CD4-positive, alpha-beta memory T cell (primary cell): ENCODE measurements around the gene CARD9. TPM values are rescaled to one million over a fixed set of nuclear protein-coding genes. Genes with fewer than 3 reads are reported as not detected.
"Not testable (repeated sequence)": the region's sequence is repeated elsewhere in the genome, so short reads cannot be mapped to it uniquely, and the experiment has no call there.

Experiments
- CTCF ChIA-PET: fragments of 350-600 bp; sonication (Branson Sonifier 250); formaldehyde crosslinking; loops from one replicate; lab custom pipeline; 2021; ENCODE audit warnings: inconsistent platforms; ENCODE audit not compliant: partially characterized antibody; lab: Charles Lee
- POLR2A ChIA-PET: fragments of 350-600 bp; sonication (Branson Sonifier 250); formaldehyde crosslinking; loops from one replicate; lab custom pipeline; 2021; ENCODE audit not compliant: partially characterized antibody; lab: Charles Lee
- DNase-seq, 5 donors: peaks; one replicate each; pipeline versions ENCODE4 v3.0.0 to v3.0.0-alpha.2; 2020 to 2022; ENCODE audit warnings: mixed read lengths in 1 of 5
- H3K27ac ChIP-seq: one replicate; pipeline ENCODE4 v1.7.0; 2013; ENCODE audit warnings: low read depth, low read length
- H3K27me3 ChIP-seq: 2 replicates; pipeline ENCODE4 v1.7.0; 2013; ENCODE audit warnings: mild to moderate bottlenecking, low read length, moderate library complexity; ENCODE audit not compliant: insufficient read depth
- H3K36me3 ChIP-seq: 2 replicates; pipeline ENCODE4 v1.7.0; 2013; ENCODE audit warnings: mild to moderate bottlenecking, low read length, moderate library complexity; ENCODE audit not compliant: insufficient read depth
- H3K4me1 ChIP-seq: 2 replicates; pipeline ENCODE4 v1.7.0; 2013; ENCODE audit warnings: mild to moderate bottlenecking, low read length, moderate library complexity; ENCODE audit not compliant: insufficient read depth
- H3K4me3 ChIP-seq, 2 donors: one replicate each; pipeline ENCODE4 v1.7.0; 2013; ENCODE audit warnings: low read length in 2 of 2, mild to moderate bottlenecking in 1 of 2
- H3K9me3 ChIP-seq, 2 donors: one replicate each; pipeline ENCODE4 v1.7.0; 2013; ENCODE audit warnings: low read length in 2 of 2, control low read depth in 1 of 2; ENCODE audit not compliant: control insufficient read depth in 1 of 2
- H3K27ac Mint-ChIP-seq, 7 donors: one replicate each; pipeline ENCODE4 v1.8.0; 2020 to 2021; ENCODE audit warnings: mixed read lengths in 7 of 7, mild to moderate bottlenecking in 6 of 7, inconsistent platforms in 3 of 7, moderate library complexity in 3 of 7
- H3K27me3 Mint-ChIP-seq, 2 donors: one replicate each; pipeline ENCODE4 v1.8.0; 2020 to 2021; ENCODE audit warnings: mixed read lengths in 2 of 2
- H3K36me3 Mint-ChIP-seq, 2 donors: one replicate each; pipeline ENCODE4 v1.8.0; 2020 to 2021; ENCODE audit warnings: mixed read lengths in 2 of 2, inconsistent platforms in 1 of 2, mild to moderate bottlenecking in 1 of 2
- H3K4me1 Mint-ChIP-seq, 4 donors: one replicate each; pipeline ENCODE4 v1.8.0; 2020 to 2021; ENCODE audit warnings: mixed read lengths in 4 of 4, mild to moderate bottlenecking in 1 of 4
- H3K4me3 Mint-ChIP-seq, 8 donors: one replicate each; pipeline ENCODE4 v1.8.0; 2020 to 2021; ENCODE audit warnings: mixed read lengths in 8 of 8, mild to moderate bottlenecking in 7 of 8, moderate library complexity in 6 of 8, inconsistent platforms in 3 of 8
- H3K9me3 Mint-ChIP-seq, 8 donors: one replicate each; pipeline ENCODE4 v1.8.0; 2020 to 2021; ENCODE audit warnings: mixed read lengths in 8 of 8, mild to moderate bottlenecking in 5 of 8, inconsistent platforms in 3 of 8, moderate library complexity in 1 of 8
- intact Hi-C: fragments of 100-400 bp; cut with micrococcal nuclease; formaldehyde crosslinking; loops from one replicate; pipeline ENCODE4 v1.15.1; 2023
- polyA plus RNA-seq, 2 donors: library from polyadenylated mRNA; unstranded; fragments of 300-500 nt; fragmentation: Illumina TruSeq; gene quantifications; one replicate each; pipeline ENCODE4 v1.2.3, GENCODE V29; 2021
- total RNA-seq, 2 experiments: library from RNA; stranded (reverse); gene quantifications; one replicate each; pipeline ENCODE4 v1.2.3, GENCODE V29; 2021

Gene CARD9
- total and polyA plus RNA-seq, 4 experiments from 2014 or later, result 0.41 to 1.2 (median 0.70) TPM; not detected in 1

DNA sequence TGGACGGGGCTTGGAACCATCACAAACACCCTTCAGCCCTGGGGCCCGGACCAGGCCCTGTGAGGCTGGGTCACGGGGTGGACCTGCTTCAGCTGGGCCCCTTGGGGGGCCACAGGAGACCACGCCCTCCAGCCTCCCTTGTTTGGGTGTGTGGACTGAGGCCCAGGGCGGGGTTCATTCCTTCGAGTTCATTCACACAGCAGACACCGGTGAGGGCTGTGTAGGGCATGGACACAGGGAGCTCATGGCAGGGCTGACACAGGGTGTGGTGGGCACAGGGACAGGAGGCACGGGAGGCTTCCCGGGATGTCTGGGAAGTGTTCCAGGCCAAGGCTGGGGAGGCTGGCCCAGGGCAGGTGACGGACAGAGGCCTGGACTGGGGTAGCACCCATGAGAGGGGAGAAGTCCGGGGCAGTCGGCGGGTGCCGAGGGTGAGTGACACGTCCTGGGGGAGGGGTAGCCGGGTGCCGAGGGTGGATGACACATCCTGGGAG, 18.8 kb downstream of the CARD9 start:
- ChIA-PET POLR2A (interaction anchor here (1.4 kb wide), 1 partner anchor 8 kb away, joined by 6 read pairs; no protein-coding TSS in a partner anchor), CTCF (no interaction called here)

DNA sequence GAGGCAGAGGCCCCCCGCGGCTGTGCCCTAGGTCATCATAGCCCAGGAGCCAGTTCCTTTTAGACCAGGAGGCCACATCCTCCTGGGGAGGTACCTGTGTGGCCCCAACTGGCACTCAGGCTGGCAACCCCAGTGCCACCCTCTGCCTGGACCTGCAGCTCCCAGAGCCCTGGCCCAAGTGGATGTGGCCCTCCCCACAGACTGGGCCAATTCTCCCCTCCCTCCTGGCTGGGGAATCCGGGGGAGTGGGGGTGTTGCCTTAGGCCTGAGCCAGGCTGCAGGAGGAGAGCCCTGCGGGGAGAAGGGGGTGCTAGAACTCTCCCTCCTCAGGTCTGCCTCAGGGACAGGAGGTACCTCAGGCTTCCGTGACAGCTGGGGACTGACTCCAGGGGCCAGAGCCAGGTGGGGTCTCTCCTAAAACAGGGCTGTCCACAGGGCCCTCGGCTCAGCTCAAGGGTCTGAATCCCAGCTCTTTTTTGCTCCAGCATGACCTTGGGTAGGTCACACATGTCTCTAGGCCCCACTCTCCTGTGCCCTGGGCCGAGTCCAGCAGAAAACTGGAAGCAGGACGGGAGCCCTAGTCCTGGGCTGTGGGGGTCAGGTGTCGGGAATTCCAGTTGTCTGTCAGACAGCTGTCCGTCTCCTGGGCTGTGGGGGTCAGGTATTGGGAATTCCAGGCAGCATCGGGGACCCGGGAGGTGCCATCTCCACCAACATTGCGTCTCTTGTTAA, 19.5 kb downstream of the CARD9 start:
- no peaks in the 10 kb centered on the region for H3K36me3 Mint-ChIP-seq
- Histone ChIP-seq H3K4me3 (no peak overlapping the region), H3K9me3 (no peaks in the 10 kb centered on the region), H3K27ac (no peak overlapping the region), H3K27me3 (no peaks in the 10 kb centered on the region), H3K36me3 (no peaks in the 10 kb centered on the region), H3K4me1 (no peaks in the 10 kb centered on the region)
- POLR2A ChIA-PET, result interaction anchor here (1.4 kb wide), 1 partner anchor 9 kb away, joined by 6 read pairs; no protein-coding TSS in a partner anchor
- DNase-seq, result no peak
- peaks cover 0 to 4% (median 0%) of the 10 kb centered on the region in 4 donors for H3K4me1 Mint-ChIP-seq
- H3K4me3 Mint-ChIP-seq, result no peak overlapping the region
- CTCF ChIA-PET, result no interaction called here
- no peak overlapping the region for H3K27ac Mint-ChIP-seq
- H3K27me3 Mint-ChIP-seq, result no peaks in the 10 kb centered on the region
- intact Hi-C loops, result no loop called here
- no peaks in the 10 kb centered on the region for H3K9me3 Mint-ChIP-seq

More for the DNA sequence above, 18.8 kb downstream of the CARD9 start:
- Mint-ChIP-seq H3K9me3 (no peaks in the 10 kb centered on the region), H3K4me1 (peaks cover 0 to 4% (median 0%) of the 10 kb centered on the region in 4 donors), H3K27ac (peak overlapping the region in 1 of 7 donors; percentile 42), H3K4me3 (no peak overlapping the region), H3K36me3 (peaks cover 0 to 4% of the 10 kb centered on the region in 2 donors), H3K27me3 (no peaks in the 10 kb centered on the region)
- DNase-seq, result no peak
- intact Hi-C loops, result no loop called here
- no peaks in the 10 kb centered on the region for H3K9me3 ChIP-seq
- H3K27me3 ChIP-seq, result no peaks in the 10 kb centered on the region
- H3K4me3 ChIP-seq, result no peak overlapping the region
- H3K36me3 ChIP-seq, result no peaks in the 10 kb centered on the region
- no peaks in the 10 kb centered on the region for H3K4me1 ChIP-seq
- no peak overlapping the region for H3K27ac ChIP-seq

DNA sequence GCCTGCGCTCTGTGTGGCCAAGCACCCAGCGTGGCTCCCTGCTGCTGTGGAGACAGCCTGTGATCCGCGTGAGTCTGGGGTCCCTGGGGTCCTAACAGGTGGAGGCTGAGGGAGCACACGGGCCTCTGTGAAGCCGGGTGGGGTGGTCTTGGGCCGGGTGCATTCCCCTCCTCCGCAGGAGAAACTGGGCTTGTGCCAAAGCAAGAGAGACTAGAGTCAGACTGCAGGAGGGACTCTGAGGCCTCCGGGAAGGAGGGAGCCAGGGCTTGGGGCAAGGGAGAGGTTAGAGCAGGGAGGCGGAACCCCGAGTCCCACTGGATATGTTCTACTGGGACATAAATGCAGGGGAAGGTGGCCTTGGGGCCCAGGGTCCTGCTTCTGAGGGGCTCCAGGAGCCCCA, 20.4 kb downstream of the CARD9 start:
- Mint-ChIP-seq H3K9me3 (no peaks in the 10 kb centered on the region), H3K4me1 (peaks cover 0 to 4% (median 0%) of the 10 kb centered on the region in 4 donors), H3K4me3 (no peak overlapping the region), H3K27me3 (no peaks in the 10 kb centered on the region), H3K27ac (peak overlapping the region in 1 of 7 donors; percentile 44), H3K36me3 (no peaks in the 10 kb centered on the region)
- CTCF ChIA-PET, result no interaction called here
- POLR2A ChIA-PET, result no interaction called here
- H3K27ac ChIP-seq, result no peak overlapping the region
- no peaks in the 10 kb centered on the region for H3K9me3 ChIP-seq
- H3K27me3 ChIP-seq, result no peaks in the 10 kb centered on the region
- no peaks in the 10 kb centered on the region for H3K36me3 ChIP-seq
- H3K4me3 ChIP-seq, result no peak overlapping the region
- no peaks in the 10 kb centered on the region for H3K4me1 ChIP-seq
- intact Hi-C loops, result no loop called here
- no peak for DNase-seq

DNA sequence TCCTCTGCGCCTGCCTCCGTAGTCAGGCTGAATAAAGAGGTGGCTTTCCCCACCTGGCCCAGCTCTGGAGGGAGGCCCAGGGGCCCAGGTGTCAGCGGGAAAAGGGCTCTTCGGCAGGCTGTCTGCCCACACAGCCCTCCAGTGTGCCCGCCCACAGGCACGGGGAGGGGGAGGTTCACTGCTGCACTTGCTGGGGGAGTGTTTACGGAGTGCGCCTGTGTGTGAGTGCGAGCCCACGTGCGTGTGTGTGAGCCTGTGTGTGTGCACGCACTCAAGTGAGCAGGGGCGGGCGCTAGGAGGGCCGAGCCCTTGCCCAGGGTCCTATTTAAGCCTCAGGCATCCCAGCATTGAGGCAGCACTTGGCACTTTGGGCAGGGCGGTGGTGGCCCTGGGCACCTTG, 20.8 kb downstream of the CARD9 start:
- no peak for DNase-seq
- intact Hi-C loops, result no loop called here
- Histone ChIP-seq H3K4me3 (no peak overlapping the region), H3K36me3 (no peaks in the 10 kb centered on the region), H3K27ac (no peak overlapping the region), H3K4me1 (no peaks in the 10 kb centered on the region), H3K9me3 (no peaks in the 10 kb centered on the region), H3K27me3 (no peaks in the 10 kb centered on the region)
- Mint-ChIP-seq H3K27me3 (no peaks in the 10 kb centered on the region), H3K9me3 (no peaks in the 10 kb centered on the region), H3K27ac (no peak overlapping the region), H3K4me3 (no peak overlapping the region), H3K4me1 (peaks cover 0 to 4% (median 0%) of the 10 kb centered on the region in 4 donors), H3K36me3 (no peaks in the 10 kb centered on the region)
- ChIA-PET CTCF (no interaction called here), POLR2A (no interaction called here)

DNA sequence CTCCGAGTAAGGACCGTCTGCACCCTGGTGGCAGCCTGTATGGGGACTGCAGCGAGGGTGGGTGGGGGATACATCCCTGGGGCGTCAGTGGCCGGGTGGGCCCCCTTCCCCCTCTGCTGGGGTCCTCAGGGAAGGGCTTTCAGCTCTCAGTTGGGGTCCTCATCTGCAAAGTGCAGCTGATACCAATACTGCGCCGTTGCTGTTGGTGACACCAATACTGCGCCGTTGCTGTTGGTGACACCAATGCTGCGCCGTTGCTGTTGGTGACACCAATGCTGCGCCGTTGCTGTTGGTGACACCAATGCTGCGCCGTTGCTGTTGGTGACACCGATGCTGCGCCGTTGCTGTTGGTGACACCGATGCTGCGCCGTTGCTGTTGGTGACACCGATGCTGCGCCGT, 21.6 kb downstream of the CARD9 start:
- H3K4me3 Mint-ChIP-seq, H3K27me3 ChIP-seq, POLR2A ChIA-PET, intact Hi-C loops, CTCF ChIA-PET, H3K27ac Mint-ChIP-seq, H3K27ac ChIP-seq, DNase-seq, H3K4me3 ChIP-seq, H3K4me1 Mint-ChIP-seq, H3K36me3 Mint-ChIP-seq, H3K9me3 ChIP-seq, H3K4me1 ChIP-seq, H3K36me3 ChIP-seq, H3K9me3 Mint-ChIP-seq, H3K27me3 Mint-ChIP-seq: not testable (repeated sequence)

DNA sequence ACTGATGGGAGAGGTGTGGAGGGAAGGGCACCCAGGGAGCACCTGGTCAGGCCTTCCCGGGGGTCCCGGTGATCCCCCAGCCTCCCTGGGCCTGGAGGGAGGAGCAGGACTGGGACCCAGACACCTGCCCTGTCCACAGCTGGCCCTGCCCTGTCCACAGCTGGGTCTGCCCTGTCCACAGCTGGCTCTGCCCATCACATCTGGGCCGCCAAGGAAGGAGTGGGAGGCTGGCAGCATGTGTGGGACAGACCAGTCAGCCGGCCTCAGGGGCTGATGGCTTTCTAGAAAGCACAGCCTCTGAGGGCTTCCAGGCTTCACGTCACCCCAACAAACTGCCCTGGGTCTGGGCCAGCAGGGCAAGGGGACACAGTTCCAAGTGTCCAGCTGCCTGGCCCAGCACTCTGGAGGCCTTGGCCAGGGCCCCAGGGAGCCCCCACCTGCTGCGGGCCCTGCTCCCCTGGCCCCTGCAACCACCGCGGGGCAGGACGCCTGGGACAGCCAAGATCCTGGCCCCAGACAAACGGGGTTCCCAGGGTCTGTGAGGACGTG, 22.1 kb downstream of the CARD9 start:
- Histone ChIP-seq H3K4me3 (no peak overlapping the region), H3K36me3 (no peaks in the 10 kb centered on the region), H3K27me3 (no peaks in the 10 kb centered on the region), H3K9me3 (no peaks in the 10 kb centered on the region), H3K27ac (no peak overlapping the region), H3K4me1 (no peaks in the 10 kb centered on the region)
- CTCF ChIA-PET, result no interaction called here
- H3K27ac Mint-ChIP-seq, result no peak overlapping the region
- peaks cover 0 to under 1% (median 0%) of the 10 kb centered on the region in 4 donors for H3K4me1 Mint-ChIP-seq
- POLR2A ChIA-PET, result no interaction called here
- H3K4me3 Mint-ChIP-seq, result no peak overlapping the region
- no peaks in the 10 kb centered on the region for H3K36me3 Mint-ChIP-seq
- no peaks in the 10 kb centered on the region for H3K9me3 Mint-ChIP-seq
- no peak for DNase-seq
- intact Hi-C loops, result no loop called here
- H3K27me3 Mint-ChIP-seq, result no peaks in the 10 kb centered on the region

DNA sequence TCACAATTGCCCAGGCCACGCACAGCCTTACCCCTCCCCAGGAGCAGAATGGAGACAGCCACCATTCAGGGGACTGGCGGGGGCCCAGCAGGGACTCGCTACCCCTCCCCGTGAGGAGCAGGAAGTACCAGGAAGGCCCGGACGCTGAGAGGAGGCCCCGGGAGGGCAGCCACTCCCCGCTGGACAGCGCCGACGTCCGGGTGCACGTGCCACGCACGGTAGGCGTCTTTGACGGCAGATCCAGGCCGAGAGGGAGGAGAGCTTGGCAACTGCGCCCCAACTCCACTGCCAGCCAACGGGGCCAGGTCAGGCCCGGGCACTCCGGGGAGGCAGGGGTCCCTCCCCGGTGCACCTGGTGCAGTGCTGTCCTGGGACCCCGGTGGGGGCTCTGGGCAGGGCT, 23.9 kb downstream of the CARD9 start:
- ChIA-PET POLR2A (no interaction called here), CTCF (no interaction called here)
- Mint-ChIP-seq H3K27me3 (no peaks in the 10 kb centered on the region), H3K4me3 (no peak overlapping the region), H3K9me3 (no peaks in the 10 kb centered on the region), H3K27ac (no peak overlapping the region), H3K4me1 (no peaks in the 10 kb centered on the region), H3K36me3 (no peaks in the 10 kb centered on the region)
- DNase-seq, result no peak
- intact Hi-C loops, result no loop called here
- no peak overlapping the region for H3K4me3 ChIP-seq
- no peaks in the 10 kb centered on the region for H3K4me1 ChIP-seq
- H3K36me3 ChIP-seq, result no peaks in the 10 kb centered on the region
- no peaks in the 10 kb centered on the region for H3K9me3 ChIP-seq
- no peak overlapping the region for H3K27ac ChIP-seq
- no peaks in the 10 kb centered on the region for H3K27me3 ChIP-seq
